DND-41 (cell line): ENCODE data around the gene SELENOP.

Source experiments
- EZH2 ChIP-seq: IDR thresholded peaks from 3 replicates; pipeline ENCODE4 v1.6.1; 2012; ENCODE audit warnings: borderline replicate concordance, low read depth, mild to moderate bottlenecking, moderate library complexity, low read length, inconsistent platforms; ENCODE audit not compliant: severe bottlenecking
- TF ChIP-seq, protein P1 (sequence below): IDR thresholded peaks from 2 replicates; pipeline ENCODE4 v1.5.1; 2012; ENCODE audit warnings: borderline replicate concordance, low read length, moderate library complexity, mild to moderate bottlenecking; ENCODE audit not compliant: poor library complexity, severe bottlenecking; ENCODE audit errors: extremely low read depth

DNA sequence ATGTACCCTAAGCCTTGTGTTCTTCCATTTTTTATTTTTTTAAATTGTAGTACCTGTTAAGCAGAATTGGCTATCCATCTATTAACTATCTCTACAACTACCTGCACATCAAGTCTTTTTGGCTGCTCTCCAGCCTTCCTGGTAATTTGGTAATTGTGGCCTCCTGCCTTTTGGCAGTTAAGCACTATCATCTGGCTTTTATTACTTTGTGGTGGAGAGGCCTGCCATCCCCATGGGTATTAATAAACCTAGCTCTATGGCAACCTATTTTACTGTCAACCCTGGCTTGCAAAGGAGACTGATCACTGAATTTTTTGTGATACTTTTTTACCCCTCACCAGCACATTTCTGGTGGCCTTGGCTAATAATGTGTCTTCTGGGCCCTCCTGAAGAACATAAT is 20.5 kb downstream of the SELENOP start:
- TF ChIP-seq, protein P1, sequence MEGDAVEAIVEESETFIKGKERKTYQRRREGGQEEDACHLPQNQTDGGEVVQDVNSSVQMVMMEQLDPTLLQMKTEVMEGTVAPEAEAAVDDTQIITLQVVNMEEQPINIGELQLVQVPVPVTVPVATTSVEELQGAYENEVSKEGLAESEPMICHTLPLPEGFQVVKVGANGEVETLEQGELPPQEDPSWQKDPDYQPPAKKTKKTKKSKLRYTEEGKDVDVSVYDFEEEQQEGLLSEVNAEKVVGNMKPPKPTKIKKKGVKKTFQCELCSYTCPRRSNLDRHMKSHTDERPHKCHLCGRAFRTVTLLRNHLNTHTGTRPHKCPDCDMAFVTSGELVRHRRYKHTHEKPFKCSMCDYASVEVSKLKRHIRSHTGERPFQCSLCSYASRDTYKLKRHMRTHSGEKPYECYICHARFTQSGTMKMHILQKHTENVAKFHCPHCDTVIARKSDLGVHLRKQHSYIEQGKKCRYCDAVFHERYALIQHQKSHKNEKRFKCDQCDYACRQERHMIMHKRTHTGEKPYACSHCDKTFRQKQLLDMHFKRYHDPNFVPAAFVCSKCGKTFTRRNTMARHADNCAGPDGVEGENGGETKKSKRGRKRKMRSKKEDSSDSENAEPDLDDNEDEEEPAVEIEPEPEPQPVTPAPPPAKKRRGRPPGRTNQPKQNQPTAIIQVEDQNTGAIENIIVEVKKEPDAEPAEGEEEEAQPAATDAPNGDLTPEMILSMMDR = no peak
- no peak for TF ChIP-seq EZH2
